ENCODE results near the gene SSUH2. TPM values are rescaled to one million over a fixed set of nuclear protein-coding genes. Genes with fewer than 3 reads are reported as not detected.

The SSUH2 gene
- total and polyA plus RNA-seq, 2 of the 4 experiments (the other 2 are of a cell fraction): 0.10 TPM; not detected in 1

- H4K8ac ChIP-seq (ENCODE audit: low read depth in 2 of 2, low read length in 2 of 2): no peak overlapping the region
Observed at GRCh38 chr3:8617921-8618320, 26.7 kb downstream of the SSUH2 start.

More at GRCh38 chr3:8617921-8618320, 26.7 kb downstream of the SSUH2 start:
- Histone ChIP-seq H2AFZ (replicated peaks; ENCODE audit: low read length, poor library complexity) (no peak overlapping the region), H3K79me1 (ENCODE audit: low read depth in 1 of 2, low read length in 2 of 2) (no peaks in the 10 kb centered on the region), H2BK120ac (ENCODE audit: low read depth, low read length) (peak overlapping the region; percentile 82), H3K56ac (ENCODE audit: extremely low read depth, insufficient read depth, low read length) (no peak overlapping the region), H3K4me3 (ENCODE audit: insufficient read depth, low read depth, low read length) (no peak overlapping the region), H3K9ac (ENCODE audit: low read depth, low read length) (no peak overlapping the region), H3K9me3 (ENCODE audit: control insufficient read depth, insufficient read depth, low read length) (0 out of 2 replicates have a peak, but pooled peaks cover 2% of the 10 kb centered on the region), H3K14ac (replicated peaks; ENCODE audit: low read depth, low read length) (no peak overlapping the region), H3K9me1 (ENCODE audit: insufficient read depth, low read length) (peaks cover 12% of the 10 kb centered on the region), H3K27ac (ENCODE audit: insufficient read depth, low read length) (no peak overlapping the region), H3K23ac (ENCODE audit: low read depth, low read length) (no peak overlapping the region), H2AK5ac (ENCODE audit: low read depth, low read length) (peak overlapping the region; percentile 85), H2BK20ac (ENCODE audit: low read depth, low read length) (no peak overlapping the region; the same call in 1 of the 2 replicates), H2AK9ac (replicated peaks; ENCODE audit: low read depth, low read length, poor library complexity) (no peak overlapping the region), H3K4me1 (ENCODE audit: control insufficient read depth, insufficient read depth, low read length) (peaks cover 22% of the 10 kb centered on the region), H4K20me1 (ENCODE audit: insufficient read depth, low read length) (no peaks in the 10 kb centered on the region), H3K4me2 (ENCODE audit: low read depth, low read length) (no peak overlapping the region), H4K5ac (ENCODE audit: low read depth, low read length) (peak overlapping the region; percentile 27; the same call in 1 of the 2 replicates), H3K4ac (ENCODE audit: low read depth, low read length) (peak overlapping the region; percentile 71; the same call in 1 of the 2 replicates), H2BK5ac (ENCODE audit: low read depth, low read length, poor library complexity, severe bottlenecking) (no peak overlapping the region), H3K36me3 (ENCODE audit: control insufficient read depth, insufficient read depth, low read length) (no peaks in the 10 kb centered on the region), H3K27me3 (ENCODE audit: control insufficient read depth, insufficient read depth, low read length) (no peaks in the 10 kb centered on the region), H4K91ac (ENCODE audit: insufficient read depth, low read depth, low read length) (peak overlapping the region; percentile 80; the same call in 1 of the 2 replicates), H2BK15ac (ENCODE audit: low read depth, low read length) (no peak overlapping the region), H3K18ac (ENCODE audit: low read depth, low read length) (no peak overlapping the region)
- intact Hi-C loops (cut with micrococcal nuclease): no loop called here
- ChIA-PET POLR2A (ENCODE audit: unreplicated experiment) (no interaction called here), CTCF (no interaction called here)
- no peak for TF ChIP-seq USF2 (IDR thresholded peaks at IDR 0.05; ENCODE audit: low read depth, low read length)
- TF ChIP-seq BHLHE40 (IDR thresholded peaks at IDR 0.05; ENCODE audit: low read depth, low read length): no peak
- TF ChIP-seq MAZ (IDR thresholded peaks at IDR 0.05; ENCODE audit: borderline replicate concordance, low read depth, low read length): no peak
- TF ChIP-seq FOS (IDR thresholded peaks at IDR 0.05; ENCODE audit: low read depth, low read length): no peak
- no peak for TF ChIP-seq CTCF (conservative IDR thresholded peaks at IDR 0.05; ENCODE audit: low read depth, low read length)
- no peak for TF ChIP-seq MAFK (IDR thresholded peaks at IDR 0.05; ENCODE audit: low read depth, low read length)
- TF ChIP-seq RCOR1 (IDR thresholded peaks at IDR 0.05; ENCODE audit: insufficient replicate concordance, low read length): no peak
- TF ChIP-seq MXI1 (IDR thresholded peaks at IDR 0.05; ENCODE audit: borderline replicate concordance, low read depth, low read length): no peak
- no peak for TF ChIP-seq RFX5 (IDR thresholded peaks at IDR 0.05; ENCODE audit: low read depth, low read length)
- TF ChIP-seq ELK1 (IDR thresholded peaks at IDR 0.05; ENCODE audit: borderline replicate concordance, low read depth, low read length): no peak
- no peak for TF ChIP-seq SMC3 (IDR thresholded peaks at IDR 0.05; ENCODE audit: low read depth, low read length)
- TF ChIP-seq RAD21 (IDR thresholded peaks at IDR 0.05; ENCODE audit: low read length): no peak
- TF ChIP-seq NFE2L2 (IDR thresholded peaks at IDR 0.05; ENCODE audit: low read depth, low read length): no peak
- TF ChIP-seq CHD1 (IDR thresholded peaks at IDR 0.05; ENCODE audit: low read depth, low read length): no peak
- TF ChIP-seq POLR2A (IDR thresholded peaks at IDR 0.05; ENCODE audit: low read depth, low read length): no peak
- TF ChIP-seq CEBPB (IDR thresholded peaks at IDR 0.05; ENCODE audit: low read depth, low read length): no peak
- in situ Hi-C loops (cut with MboI; ENCODE audit: low sequenced_read_pairs): no loop called here
- BruUV-seq (replicated peaks): no TSS peak
- no peak for ATAC-seq (ENCODE audit: low read depth)
- DNase-seq: no peak
- WGBS, 2 experiments (ENCODE audit: extremely low coverage in 2 of 2, insufficient read length in 1 of 2): 81% methylated on average over 2 of the region's 5 CpGs; no CpG with 5 or more reads in 1 of the 2 experiments
- dilution Hi-C loops (cut with HindIII; ENCODE audit: low sequenced_read_pairs, unreplicated experiment): no loop called here
